CD4-positive, alpha-beta T cell (primary cell): ENCODE data around the gene FAM167B. TPM values are rescaled to one million over a fixed set of nuclear protein-coding genes. Genes with fewer than 3 reads are reported as not detected.

Experiments
- ATAC-seq: fragments of 200-7000 bp; cut with Tn5 transposase; one replicate; pipeline ENCODE4 v1.10.0; 2022; ENCODE audit warnings: mild to moderate bottlenecking; ENCODE audit not compliant: poor library complexity
- CTCF ChIA-PET: fragments of 350-600 bp; sonication (Branson Sonifier 250); formaldehyde crosslinking; loops from one replicate; lab custom pipeline; 2021; ENCODE audit warnings: antibody characterized with exemption, inconsistent platforms; lab: Charles Lee
- POLR2A ChIA-PET: fragments of 350-600 bp; sonication (Branson Sonifier 250); formaldehyde crosslinking; loops from one replicate; lab custom pipeline; 2021; ENCODE audit warnings: antibody characterized with exemption, inconsistent platforms; lab: Charles Lee
- DNase-seq, 14 experiments: peaks; one replicate each; pipeline ENCODE4 v3.0.0-alpha.2; 2013 to 2020; ENCODE audit warnings: mixed read lengths in 2 of 14
- H3K27ac ChIP-seq, 2 donors: one replicate each; pipeline versions ENCODE4 v1.5.1 to v1.7.0; 2013; ENCODE audit warnings: low read length in 2 of 2, low read depth in 1 of 2, mild to moderate bottlenecking in 1 of 2
- H3K27me3 ChIP-seq, 2 experiments: 1 replicate in 1 of 2; 2 replicates in 1 of 2; pipeline versions ENCODE4 v1.6.1 to v1.7.0; 2013; ENCODE audit warnings: low read length in 2 of 2, control low read depth in 1 of 2, mild to moderate bottlenecking in 1 of 2, moderate library complexity in 1 of 2; ENCODE audit not compliant: insufficient read depth in 2 of 2, control insufficient read depth in 1 of 2
- H3K36me3 ChIP-seq: one replicate; pipeline ENCODE4 v1.6.1; 2013; ENCODE audit warnings: low read length, control low read depth; ENCODE audit not compliant: insufficient read depth
- H3K4me1 ChIP-seq: one replicate; pipeline ENCODE4 v1.6.1; 2013; ENCODE audit warnings: low read length, control low read depth; ENCODE audit not compliant: insufficient read depth
- H3K4me3 ChIP-seq: one replicate; pipeline ENCODE4 v1.5.1; 2013; ENCODE audit warnings: mild to moderate bottlenecking, low read length, moderate library complexity
- H3K9me3 ChIP-seq, 2 experiments: 1 replicate in 1 of 2; 2 replicates in 1 of 2; pipeline versions ENCODE4 v1.6.1 to v1.7.0; 2013; ENCODE audit warnings: low read length in 2 of 2, mild to moderate bottlenecking in 2 of 2, control low read depth in 1 of 2, moderate library complexity in 1 of 2; ENCODE audit not compliant: control insufficient read depth in 1 of 2, insufficient read depth in 1 of 2
- H3K27ac Mint-ChIP-seq: one replicate; pipeline ENCODE4 v1.8.0; 2020; ENCODE audit warnings: mixed read lengths
- H3K27me3 Mint-ChIP-seq: one replicate; pipeline ENCODE4 v1.8.0; 2021; ENCODE audit warnings: mixed read lengths
- H3K36me3 Mint-ChIP-seq: one replicate; pipeline ENCODE4 v1.8.0; 2021; ENCODE audit warnings: low read depth, mixed read lengths
- H3K4me1 Mint-ChIP-seq: one replicate; pipeline ENCODE4 v1.8.0; 2021; ENCODE audit warnings: low read depth, mixed read lengths
- H3K4me3 Mint-ChIP-seq: one replicate; pipeline ENCODE4 v1.8.0; 2020; ENCODE audit warnings: mild to moderate bottlenecking, mixed read lengths
- H3K9me3 Mint-ChIP-seq: one replicate; pipeline ENCODE4 v1.8.0; 2020; ENCODE audit warnings: mixed read lengths
- intact Hi-C, 2 experiments: fragments of 100-400 bp; cut with DNase I in 1 of 2; cut with micrococcal nuclease in 1 of 2; formaldehyde crosslinking; loops; one replicate each; pipeline versions ENCODE4 v1.15.1 to v1.9.0; 2023 to 2025; cut with DNase I, micrococcal nuclease
- polyA plus RNA-seq, 2 donors: library from polyadenylated mRNA; unstranded; fragments of 120-200 nt; gene quantifications; one replicate each; pipeline ENCODE4 v1.2.1, GENCODE V29; 2013
- total RNA-seq, 174 experiments: library from RNA in 2 of 174; stranded (reverse) in 2 of 174; gene quantifications; one replicate each; pipeline ENCODE4 v1.2.3 and lab custom pipeline; 2021 to 2026
- TF ChIP-seq, protein P1 (sequence below): fragments of 200-600 bp; IDR thresholded peaks from one replicate; pipeline ENCODE4 v1.8.0; 2022; ENCODE audit warnings: antibody characterized with exemption, mild to moderate bottlenecking

FAM167B gene
- total RNA-seq (under 1 TPM; 0.38 to 0.45 TPM), total RNA-seq (lab: John Stamatoyannopoulos, UW) (0 to 1.5 (median 0.25) reads per million in 172 experiments)
- 0.47 TPM for polyA plus RNA-seq (2013, experiment 1 of 2)
- 1.1 TPM for polyA plus RNA-seq (2013, experiment 2 of 2)

GRCh38 chr1:32246888-32247273 is at the start of gene FAM167B:
Gene FAM167B (plus strand): TSS chr1:32247222. CDS start chr1:32247422, 200 bp downstream.
- DNase-seq = no peak
- H3K9me3 ChIP-seq = no peaks in the 10 kb centered on the region
- Mint-ChIP-seq H3K4me1 (peaks cover 61% of the 10 kb centered on the region), H3K36me3 (peaks cover 11% of the 10 kb centered on the region), H3K27ac (peak within 1 kb of the TSS; percentile 99), H3K27me3 (no peaks in the 10 kb centered on the region), H3K4me3 (peak within 1 kb of the TSS; percentile 86), H3K9me3 (no peaks in the 10 kb centered on the region)
- ATAC-seq = no peak
- TF ChIP-seq, protein P1, sequence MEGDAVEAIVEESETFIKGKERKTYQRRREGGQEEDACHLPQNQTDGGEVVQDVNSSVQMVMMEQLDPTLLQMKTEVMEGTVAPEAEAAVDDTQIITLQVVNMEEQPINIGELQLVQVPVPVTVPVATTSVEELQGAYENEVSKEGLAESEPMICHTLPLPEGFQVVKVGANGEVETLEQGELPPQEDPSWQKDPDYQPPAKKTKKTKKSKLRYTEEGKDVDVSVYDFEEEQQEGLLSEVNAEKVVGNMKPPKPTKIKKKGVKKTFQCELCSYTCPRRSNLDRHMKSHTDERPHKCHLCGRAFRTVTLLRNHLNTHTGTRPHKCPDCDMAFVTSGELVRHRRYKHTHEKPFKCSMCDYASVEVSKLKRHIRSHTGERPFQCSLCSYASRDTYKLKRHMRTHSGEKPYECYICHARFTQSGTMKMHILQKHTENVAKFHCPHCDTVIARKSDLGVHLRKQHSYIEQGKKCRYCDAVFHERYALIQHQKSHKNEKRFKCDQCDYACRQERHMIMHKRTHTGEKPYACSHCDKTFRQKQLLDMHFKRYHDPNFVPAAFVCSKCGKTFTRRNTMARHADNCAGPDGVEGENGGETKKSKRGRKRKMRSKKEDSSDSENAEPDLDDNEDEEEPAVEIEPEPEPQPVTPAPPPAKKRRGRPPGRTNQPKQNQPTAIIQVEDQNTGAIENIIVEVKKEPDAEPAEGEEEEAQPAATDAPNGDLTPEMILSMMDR = no peak
- ChIA-PET CTCF (interaction anchor here (1.0 to 4.5 kb wide), 4 partner anchors 7 to 126 kb away, joined by 3 to 48 read pairs (median 4); no protein-coding TSS in a partner anchor), POLR2A (interaction anchor here (1.8 to 21.2 kb wide), 5 partner anchors 15 to 148 kb away, joined by 5 to 543 read pairs (median 80); partner anchors contain the start of genes BSDC1 and HDAC1)
- no peaks in the 10 kb centered on the region for H3K27me3 ChIP-seq
- peak within 1 kb of the TSS; percentile 87 to 94 for H3K27ac ChIP-seq
- no peaks in the 10 kb centered on the region for H3K36me3 ChIP-seq
- H3K4me1 ChIP-seq = peaks cover 67% of the 10 kb centered on the region
- peak within 1 kb of the TSS; percentile 41 for H3K4me3 ChIP-seq
- intact Hi-C loops = no loop called here

DNA sequence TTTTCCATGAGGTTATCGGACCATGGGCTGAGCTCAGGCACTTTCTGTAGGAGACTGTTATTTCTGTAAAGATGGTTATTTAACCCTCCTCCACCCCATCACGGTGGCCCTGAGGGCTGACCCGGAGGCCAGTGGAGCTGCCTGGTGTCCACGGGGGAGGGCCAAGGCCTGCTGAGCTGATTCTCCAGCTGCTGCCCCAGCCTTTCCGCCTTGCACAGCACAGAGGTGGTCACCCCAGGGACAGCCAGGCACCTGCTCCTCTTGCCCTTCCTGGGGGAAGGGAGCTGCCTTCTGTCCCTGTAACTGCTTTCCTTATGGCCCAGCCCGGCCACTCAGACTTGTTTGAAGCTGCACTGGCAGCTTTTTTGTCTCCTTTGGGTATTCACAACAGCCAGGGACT is 49.2 kb upstream of the FAM167B start:
- Mint-ChIP-seq H3K9me3 (no peaks in the 10 kb centered on the region), H3K4me1 (peaks cover 65% of the 10 kb centered on the region), H3K27me3 (no peaks in the 10 kb centered on the region), H3K27ac (peak overlapping the region; percentile 76), H3K4me3 (peak overlapping the region; percentile 45), H3K36me3 (peaks cover 54% of the 10 kb centered on the region)
- no peaks in the 10 kb centered on the region for H3K27me3 ChIP-seq
- no peak for ATAC-seq
- H3K27ac ChIP-seq = no peak overlapping the region
- H3K36me3 ChIP-seq = peaks cover 51% of the 10 kb centered on the region
- no peaks in the 10 kb centered on the region for H3K9me3 ChIP-seq
- DNase-seq = no peak
- POLR2A ChIA-PET = interaction anchor here (0.6 to 3.9 kb wide), 6 partner anchors 8 to 149 kb away, joined by 3 to 17 read pairs (median 5); partner anchors contain the start of genes IQCC, KPNA6 and TXLNA
- H3K4me1 ChIP-seq = peaks cover 72% of the 10 kb centered on the region
- no peak overlapping the region for H3K4me3 ChIP-seq
- TF ChIP-seq, protein P1 = no peak
- intact Hi-C loops = no loop called here
- CTCF ChIA-PET = interaction anchor here (2.3 kb wide), 1 partner anchor 18 kb away, joined by 12 read pairs; no protein-coding TSS in a partner anchor

GRCh38 chr1:32198237-32199042 is 48.6 kb upstream of the FAM167B start:
- Histone ChIP-seq H3K9me3 (no peaks in the 10 kb centered on the region), H3K27me3 (no peaks in the 10 kb centered on the region), H3K36me3 (peaks cover 46% of the 10 kb centered on the region), H3K4me1 (peaks cover 74% of the 10 kb centered on the region), H3K27ac (no peak overlapping the region), H3K4me3 (no peak overlapping the region)
- Mint-ChIP-seq H3K4me3 (peak overlapping the region; percentile 72), H3K9me3 (no peaks in the 10 kb centered on the region), H3K27ac (peak overlapping the region; percentile 76), H3K4me1 (peaks cover 68% of the 10 kb centered on the region), H3K36me3 (peaks cover 51% of the 10 kb centered on the region), H3K27me3 (no peaks in the 10 kb centered on the region)
- no peak for DNase-seq
- ChIA-PET POLR2A (interaction anchor here (1.3 to 3.8 kb wide), 3 partner anchors 18 to 196 kb away, joined by 4 to 17 read pairs (median 7); partner anchors contain the start of genes KPNA6 and TXLNA), CTCF (interaction anchor here (2.3 kb wide), 1 partner anchor 17 kb away, joined by 12 read pairs; no protein-coding TSS in a partner anchor)
- intact Hi-C loops = no loop called here
- TF ChIP-seq, protein P1 = no peak
- no peak for ATAC-seq
